H1 (cell line): ENCODE data around the gene BCAP31. TPM values are rescaled to one million over a fixed set of nuclear protein-coding genes. Genes with fewer than 3 reads are reported as not detected.

Experiments used
- CTCF ChIA-PET: fragments of 300-600 bp; sonication (Branson Sonifier 250); formaldehyde crosslinking; loops from one replicate; lab custom pipeline; 2021; ENCODE audit not compliant: partially characterized antibody; lab: Charles Lee
- POLR2A ChIA-PET: fragments of 300-600 bp; sonication (Branson Sonifier 250); formaldehyde crosslinking; loops from one replicate; lab custom pipeline; 2021; ENCODE audit warnings: inconsistent platforms; ENCODE audit not compliant: partially characterized antibody; lab: Charles Lee
- DNase-seq, 2 experiments: peaks; one replicate each; pipeline versions ENCODE4 v3.0.0 to v3.0.0-alpha.2; 2010 to 2022; ENCODE audit warnings: low spot score in 2 of 2, low read depth in 1 of 2, mixed read lengths in 1 of 2
- FAIRE-seq: peaks from 2 replicates; lab custom pipeline; 2011; peaks lifted over from hg19 to GRCh38; lab: Jason Lieb, UNC
- H2AFZ ChIP-seq: 2 replicates; pipeline ENCODE4 v1.8.1; 2012; ENCODE audit warnings: low read length, inconsistent platforms
- H2AK5ac ChIP-seq: 2 replicates; pipeline ENCODE4 v1.6.1; 2013; ENCODE audit warnings: low read depth, low read length
- H2BK120ac ChIP-seq: replicated peaks from 2 replicates; pipeline ENCODE3; 2013; ENCODE audit warnings: low read depth, low read length, inconsistent platforms
- H2BK12ac ChIP-seq: 2 replicates; pipeline ENCODE4 v1.6.1; 2013; ENCODE audit warnings: low read depth, low read length
- H2BK15ac ChIP-seq: 2 replicates; pipeline ENCODE4 v1.6.1; 2013; ENCODE audit warnings: low read length
- H2BK20ac ChIP-seq: 2 replicates; pipeline ENCODE4 v1.6.1; 2013; ENCODE audit warnings: low read length
- H2BK5ac ChIP-seq: 2 replicates; pipeline ENCODE4 v1.6.1; 2013; ENCODE audit warnings: low read depth, low read length
- H3K14ac ChIP-seq: 2 replicates; pipeline ENCODE4 v1.6.1; 2013; ENCODE audit warnings: inconsistent platforms; ENCODE audit not compliant: insufficient read length
- H3K18ac ChIP-seq: 2 replicates; pipeline ENCODE4 v1.6.1; 2013; ENCODE audit warnings: low read length; ENCODE audit errors: extremely low read depth
- H3K23ac ChIP-seq: 2 replicates; pipeline ENCODE4 v1.6.1; 2013; ENCODE audit warnings: inconsistent platforms; ENCODE audit not compliant: insufficient read length
- H3K23me2 ChIP-seq: 2 replicates; pipeline ENCODE4 v1.6.1; 2013; ENCODE audit warnings: low read depth, low read length
- H3K27ac ChIP-seq: 2 replicates; pipeline ENCODE4 v1.6.1; 2011; ENCODE audit warnings: low read depth, low read length, inconsistent platforms
- H3K27me3 ChIP-seq, 4 experiments: replicated peaks in 1 of 4; 1 replicate in 1 of 4; 2 replicates in 3 of 4; pipeline versions ENCODE4 v1.6.1 to v1.8.1; 2011 to 2013; ENCODE audit warnings: low read length in 3 of 4, mild to moderate bottlenecking in 3 of 4, inconsistent platforms in 2 of 4, mixed read lengths in 2 of 4, moderate library complexity in 1 of 4; ENCODE audit not compliant: control insufficient read depth in 3 of 4, insufficient read depth in 3 of 4; ENCODE audit errors: extremely low read depth in 1 of 4
- H3K36me3 ChIP-seq, 4 experiments: 2 replicates each; pipeline versions ENCODE4 v1.6.1 to v1.8.1; 2011 to 2013; ENCODE audit warnings: mild to moderate bottlenecking in 4 of 4, low read length in 3 of 4, moderate library complexity in 2 of 4, control low read depth in 1 of 4, inconsistent platforms in 1 of 4; ENCODE audit not compliant: insufficient read depth in 4 of 4, control insufficient read depth in 2 of 4
- H3K4ac ChIP-seq: replicated peaks from 2 replicates; pipeline ENCODE3; 2013; ENCODE audit warnings: low read length, low read depth, mixed read lengths, inconsistent platforms; ENCODE audit not compliant: insufficient read length
- H3K4me1 ChIP-seq, 4 experiments: replicated peaks in 1 of 4; 1 replicate in 1 of 4; 2 replicates in 3 of 4; pipeline versions ENCODE4 v1.6.1 to v1.8.1; 2011 to 2013; ENCODE audit warnings: low read length in 3 of 4, inconsistent platforms in 2 of 4, mixed read lengths in 1 of 4; ENCODE audit not compliant: insufficient read depth in 4 of 4, control insufficient read depth in 3 of 4
- H3K4me2 ChIP-seq, 2 experiments: 2 replicates each; pipeline versions ENCODE4 v1.6.1 to v1.8.1; 2011 to 2013; ENCODE audit warnings: low read depth in 2 of 2, low read length in 2 of 2, control low read depth in 1 of 2, inconsistent platforms in 1 of 2, mild to moderate bottlenecking in 1 of 2; ENCODE audit not compliant: insufficient read depth in 1 of 2
- H3K4me3 ChIP-seq, 4 experiments: fragments of 200-600, 300-600 bp in 1 of 4; sonication (generic), shearing (Covaris generic), sonication (Bioruptor Twin) in 1 of 4; 2 replicates each; pipeline versions ENCODE4 v1.5.1 to v1.8.1; 2011 to 2016; ENCODE audit warnings: low read length in 4 of 4, low read depth in 3 of 4, control low read depth in 2 of 4, inconsistent platforms in 2 of 4, mild to moderate bottlenecking in 2 of 4, mixed read lengths in 1 of 4, moderate library complexity in 1 of 4; ENCODE audit not compliant: insufficient read depth in 2 of 4; ENCODE audit errors: extremely low read depth in 1 of 4
- H3K56ac ChIP-seq: replicated peaks from 2 replicates; pipeline ENCODE3; 2013; ENCODE audit warnings: low read depth, mild to moderate bottlenecking, mixed read lengths, low read length, inconsistent platforms; ENCODE audit not compliant: insufficient read length
- H3K79me1 ChIP-seq: 2 replicates; pipeline ENCODE4 v1.6.1; 2013; ENCODE audit warnings: low read depth, low read length, control low read depth
- H3K79me2 ChIP-seq, 2 experiments: 2 replicates each; pipeline versions ENCODE4 v1.6.1 to v1.8.1; 2012 to 2013; ENCODE audit warnings: low read length in 2 of 2, mild to moderate bottlenecking in 2 of 2, inconsistent platforms in 1 of 2; ENCODE audit not compliant: insufficient read depth in 2 of 2, control insufficient read depth in 1 of 2
- H3K9ac ChIP-seq, 4 experiments: replicated peaks in 1 of 4; 1 replicate in 1 of 4; 2 replicates in 3 of 4; pipeline versions ENCODE4 v1.6.1 to v1.8.1; 2011 to 2013; ENCODE audit warnings: low read depth in 3 of 4, low read length in 3 of 4, control low read depth in 2 of 4, mild to moderate bottlenecking in 2 of 4, moderate library complexity in 2 of 4, inconsistent platforms in 1 of 4; ENCODE audit errors: extremely low read depth in 1 of 4
- H3K9me3 ChIP-seq, 2 experiments: 2 replicates each; pipeline versions ENCODE4 v1.6.1 to v1.8.1; 2012 to 2013; ENCODE audit warnings: mild to moderate bottlenecking in 2 of 2, moderate library complexity in 2 of 2, control low read depth in 1 of 2, inconsistent platforms in 1 of 2, low read depth in 1 of 2, low read length in 1 of 2, mixed read lengths in 1 of 2; ENCODE audit not compliant: insufficient read depth in 2 of 2
- H4K20me1 ChIP-seq, 2 experiments: replicated peaks in 1 of 2; 2 replicates each; pipeline versions ENCODE3 to v1.8.1; 2011 to 2013; ENCODE audit warnings: inconsistent platforms in 2 of 2, low read length in 2 of 2, mild to moderate bottlenecking in 1 of 2; ENCODE audit not compliant: insufficient read depth in 2 of 2, control insufficient read depth in 1 of 2
- H4K5ac ChIP-seq: 2 replicates; pipeline ENCODE4 v1.6.1; 2013; ENCODE audit warnings: low read length, low read depth, mixed read lengths, inconsistent platforms; ENCODE audit not compliant: insufficient read length
- H4K8ac ChIP-seq: 2 replicates; pipeline ENCODE4 v1.8.0; 2013; ENCODE audit warnings: mild to moderate bottlenecking, moderate library complexity, low read length, inconsistent platforms; ENCODE audit not compliant: insufficient read depth; ENCODE audit errors: extremely low read depth
- H4K91ac ChIP-seq: replicated peaks from 2 replicates; pipeline ENCODE3; 2013; ENCODE audit warnings: low read length, mixed read lengths, inconsistent platforms; ENCODE audit not compliant: insufficient read length
- BACH1 ChIP-seq: IDR thresholded peaks from 2 replicates; pipeline ENCODE4 v1.6.1; 2012; ENCODE audit warnings: low read length, improper control_type of control experiment
- BCL11A ChIP-seq, 2 experiments: IDR thresholded peaks; one replicate each; pipeline ENCODE4 v1.6.1; 2011; ENCODE audit warnings: low read depth in 2 of 2, low read length in 2 of 2, mild to moderate bottlenecking in 2 of 2
- KDM1A ChIP-seq: fragments of 200-600, 300-600 bp; sonication (generic); IDR thresholded peaks from 2 replicates; pipeline ENCODE4 v1.7.1; 2016; ENCODE audit warnings: mild to moderate bottlenecking, low read length, borderline replicate concordance
- SIX5 ChIP-seq: IDR thresholded peaks from 2 replicates; pipeline ENCODE4 v1.6.1; 2011; ENCODE audit warnings: mild to moderate bottlenecking, low read depth, low read length
- SP2 ChIP-seq: IDR thresholded peaks from 2 replicates; pipeline ENCODE4 v1.6.1; 2012; ENCODE audit warnings: mild to moderate bottlenecking, low read length, inconsistent platforms
- ZNF274 ChIP-seq: IDR thresholded peaks from 2 replicates; pipeline ENCODE4 v1.7.0; 2012; ENCODE audit warnings: low read length, borderline replicate concordance; ENCODE audit errors: extremely low read depth
- WGBS, 2 experiments: shearing (Covaris generic) in 1 of 2; methylation state at CpG; one replicate each; pipeline versions ENCODE4 v1.1.6 to v1.1.7; 2013 to 2015; ENCODE audit warnings: low lambda C conversion rate in 2 of 2, mixed read lengths in 2 of 2, inconsistent platforms in 1 of 2, low coverage in 1 of 2, missing lambda C conversion rate in 1 of 2; ENCODE audit not compliant: insufficient replicate concordance in 2 of 2, insufficient coverage in 1 of 2, insufficient read length in 1 of 2; ENCODE audit errors: extremely low coverage in 1 of 2, missing lambda C conversion rate in 1 of 2; 5-methylcytosine and 5-hydroxymethylcytosine counted together
- polyA plus RNA-seq, 7 experiments: library from polyadenylated mRNA; depleted of rRNA in 3 of 7; stranded (reverse) in 5 of 7; unstranded in 2 of 7; fragments of >200 nt in 5 of 7; fragments of 200-250 nt in 2 of 7; gene quantifications; 1 replicate in 5 of 7; 2 replicates in 1 of 7; 4 replicates in 1 of 7; pipeline versions ENCODE4 v1.2.1 to v1.2.3, GENCODE V29; 2011 to 2013; ENCODE audit warnings: missing spikeins in 2 of 7, mixed read lengths in 2 of 7
- total RNA-seq: library from RNA; stranded (reverse); fragmentation: NEBNext Ultra II Directional; extraction: Animal tissue kit (Norgen Biotek cat#: 25700); gene quantifications from 2 replicates; pipeline ENCODE4 v1.2.1, GENCODE V29; 2021
- TF ChIP-seq, protein P1 (sequence below): IDR thresholded peaks from 2 replicates; pipeline ENCODE4 v1.6.1; 2012; ENCODE audit warnings: low read length, inconsistent platforms

Gene BCAP31
- total and polyA plus RNA-seq, 2 of the 8 experiments (the other 6 are each of a cell fraction or from before 2014, with no cell fraction given): 136 to 159 TPM

DNA sequence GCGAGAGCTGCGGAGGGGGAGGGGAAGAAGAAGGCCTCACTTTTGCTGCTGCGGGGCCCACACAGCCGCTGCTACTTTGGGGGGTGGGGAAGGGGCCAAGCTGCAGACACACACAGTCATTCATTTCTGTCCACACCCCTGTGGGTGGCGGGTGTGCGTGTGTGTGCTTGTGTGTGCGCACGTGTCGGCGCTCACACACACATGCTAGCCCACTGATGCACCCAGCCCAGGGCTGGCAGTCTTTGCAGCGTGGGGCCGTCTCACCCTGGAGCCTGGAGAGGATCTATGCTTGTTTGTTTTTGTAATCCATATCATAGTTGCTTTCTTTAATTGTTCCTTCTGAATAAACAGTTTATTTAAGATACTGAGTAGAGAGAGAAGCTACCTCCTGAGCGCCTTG, 73.2 kb downstream of the BCAP31 start:
- Histone ChIP-seq H2BK120ac (no peak overlapping the region), H4K91ac (no peak overlapping the region), H3K79me1 (no peaks in the 10 kb centered on the region), H3K36me3 (peaks cover 0 to 4% (median 0%) of the 10 kb centered on the region in 4 experiments; a peak in 1 of 8 replicates), H3K9me3 (no peaks in the 10 kb centered on the region), H3K23me2 (no peaks in the 10 kb centered on the region; the same call in 1 of the 2 replicates), H2BK15ac (no peak overlapping the region), H3K4ac (no peak overlapping the region), H3K4me2 (no peak overlapping the region), H3K79me2 (no peaks in the 10 kb centered on the region), H2BK20ac (no peak overlapping the region), H3K56ac (no peak overlapping the region), H2BK12ac (no peak overlapping the region), H3K14ac (no peak overlapping the region), H3K9ac (no peak overlapping the region), H2AFZ (no peak overlapping the region)
- FAIRE-seq: no peak
- CTCF ChIA-PET: interaction anchor here (0.9 to 28.7 kb wide), 10 partner anchors 6 to 111 kb away, joined by 3 to 408 read pairs (median 24); partner anchors contain the start of gene DUSP9
- WGBS, 2 experiments: 100% methylated on average over 2 of the region's 13 CpGs; no CpG with 5 or more reads in 1 of the 2 experiments
- TF ChIP-seq, protein P1, sequence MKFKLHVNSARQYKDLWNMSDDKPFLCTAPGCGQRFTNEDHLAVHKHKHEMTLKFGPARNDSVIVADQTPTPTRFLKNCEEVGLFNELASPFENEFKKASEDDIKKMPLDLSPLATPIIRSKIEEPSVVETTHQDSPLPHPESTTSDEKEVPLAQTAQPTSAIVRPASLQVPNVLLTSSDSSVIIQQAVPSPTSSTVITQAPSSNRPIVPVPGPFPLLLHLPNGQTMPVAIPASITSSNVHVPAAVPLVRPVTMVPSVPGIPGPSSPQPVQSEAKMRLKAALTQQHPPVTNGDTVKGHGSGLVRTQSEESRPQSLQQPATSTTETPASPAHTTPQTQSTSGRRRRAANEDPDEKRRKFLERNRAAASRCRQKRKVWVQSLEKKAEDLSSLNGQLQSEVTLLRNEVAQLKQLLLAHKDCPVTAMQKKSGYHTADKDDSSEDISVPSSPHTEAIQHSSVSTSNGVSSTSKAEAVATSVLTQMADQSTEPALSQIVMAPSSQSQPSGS: no peak
- no peak for TF ChIP-seq KDM1A
- no peak for TF ChIP-seq BACH1
- TF ChIP-seq ZNF274: no peak
- TF ChIP-seq BCL11A (IDR thresholded peaks at IDR 0.05; ENCODE audit: low read depth in 2 of 2, low read length in 2 of 2): no peak
- TF ChIP-seq SIX5: no peak
- TF ChIP-seq SP2: no peak
- TF ChIP-seq, all 59 proteins: peak for 0
- peaks cover 33 to 35% (median 34%) of the 10 kb centered on the region in 4 experiments for H3K27me3 ChIP-seq
- H4K5ac ChIP-seq: no peak overlapping the region
- no peak overlapping the region for H3K4me3 ChIP-seq
- DNase-seq: no peak
- no peak overlapping the region for H3K27ac ChIP-seq
- H2BK5ac ChIP-seq: no peak overlapping the region
- H4K8ac ChIP-seq: no peak overlapping the region
- no peak overlapping the region for H3K23ac ChIP-seq
- H3K4me1 ChIP-seq: peaks cover 0 to 10% (median under 1%) of the 10 kb centered on the region in 4 experiments; a peak in 3 of 7 replicates
- H4K20me1 ChIP-seq: peaks cover 0 to 9% of the 10 kb centered on the region in 2 experiments
- H2AK5ac ChIP-seq: no peak overlapping the region
- H3K18ac ChIP-seq: no peak overlapping the region
- POLR2A ChIA-PET: no interaction called here
